Mucosa of gallbladder (tissue), 1 donor: Measurements from ENCODE around the gene AKR1D1. TPM values are rescaled to one million over a fixed set of nuclear protein-coding genes. Genes with fewer than 3 reads are reported as not detected.
"Not testable (repeated sequence)": the region's sequence is repeated elsewhere in the genome, so short reads cannot be mapped to it uniquely, and the experiment has no call there.

ENCODE experiments used
- DNase-seq: peaks from one replicate; pipeline ENCODE4 v3.0.0-alpha.2; 2020; ENCODE audit warnings: low spot score
- total RNA-seq: library from RNA; stranded (reverse); gene quantifications from one replicate; pipeline ENCODE4 v1.2.1, GENCODE V29; 2021
- donor health status: DM: no; HTN: no; CAD: no.

The AKR1D1 gene
- total RNA-seq, 1 donor from 2014 or later = 0.37 TPM

DNA sequence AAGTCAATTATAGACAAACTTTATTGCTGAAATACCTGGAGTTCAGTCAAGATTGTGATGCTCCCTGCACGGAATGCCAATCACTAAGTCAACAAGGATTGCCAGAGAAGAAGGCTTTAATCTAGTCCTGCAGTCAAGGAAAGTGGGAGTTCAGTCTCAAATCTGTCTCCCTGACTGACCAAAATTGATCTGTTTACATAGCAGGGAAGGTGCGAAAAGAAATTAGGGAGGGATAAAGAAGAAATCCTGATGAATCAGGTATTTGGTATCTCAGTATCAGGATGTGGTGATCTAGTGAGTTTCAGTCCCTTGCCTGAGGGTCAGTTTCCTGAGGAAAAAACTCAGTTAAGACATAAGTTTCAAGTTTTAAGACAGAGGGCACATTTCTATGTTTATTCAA lies 2.1 kb upstream of the AKR1D1 start:
- no peak for DNase-seq

DNA sequence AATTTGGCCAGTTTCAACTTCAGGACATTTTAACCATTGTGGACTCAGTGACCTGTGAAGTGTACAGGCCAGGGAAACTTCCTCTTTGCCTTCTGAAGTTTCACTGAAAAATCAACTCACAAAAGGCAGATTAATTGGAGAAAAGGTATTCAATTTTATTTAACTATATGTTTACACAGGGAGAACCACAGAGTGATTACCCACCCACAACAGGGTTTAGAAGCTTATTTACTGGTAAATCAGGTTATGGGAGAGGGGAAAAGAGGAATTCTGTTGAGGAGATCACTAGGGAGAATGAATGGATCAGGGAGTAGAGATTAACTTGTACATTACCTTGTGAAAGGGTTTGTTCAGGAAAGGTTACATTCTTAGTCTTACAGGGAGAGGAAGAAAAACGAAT lies 1.7 kb upstream of the AKR1D1 start:
- DNase-seq = no peak

DNA sequence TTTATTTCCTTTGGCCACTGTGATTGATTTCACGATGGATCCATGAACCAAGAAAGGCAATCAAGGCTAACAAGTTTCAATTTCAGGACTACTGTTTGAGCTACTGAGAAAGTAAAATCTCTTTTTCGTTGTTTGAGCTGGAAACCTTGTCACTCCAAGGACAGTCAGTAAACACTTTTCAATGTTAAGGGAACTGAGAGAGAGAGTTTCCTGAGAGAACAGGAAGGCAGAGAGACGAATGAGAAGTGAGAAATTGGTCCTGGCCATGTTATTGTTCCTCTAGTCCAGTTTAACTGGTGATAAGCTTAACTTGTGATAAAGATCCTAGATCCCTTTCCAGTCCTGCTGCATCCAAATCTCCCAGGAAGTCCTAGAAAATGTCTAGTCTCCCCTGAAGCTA lies 909 bp upstream of the AKR1D1 start:
- no peak for DNase-seq

DNA sequence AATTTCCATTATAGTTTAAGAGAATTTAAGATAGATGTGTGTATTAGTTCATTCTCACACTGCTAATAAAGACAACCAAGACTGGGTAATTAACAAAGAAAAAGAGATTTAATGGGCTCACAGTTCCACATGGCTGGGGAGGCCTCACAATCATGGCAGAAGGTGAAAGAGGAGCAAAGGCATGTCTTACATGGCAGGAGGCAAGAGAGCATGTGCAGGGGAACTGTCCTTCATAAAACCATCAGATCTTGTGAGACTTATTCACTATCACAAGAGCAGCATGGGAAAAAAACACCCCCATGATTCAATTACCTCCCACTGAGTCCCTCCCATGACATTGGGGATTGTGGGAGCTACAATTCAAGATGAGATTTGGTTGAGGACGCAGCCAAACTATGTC lies 473 bp upstream of the AKR1D1 start:
- not testable (repeated sequence) for DNase-seq

DNA sequence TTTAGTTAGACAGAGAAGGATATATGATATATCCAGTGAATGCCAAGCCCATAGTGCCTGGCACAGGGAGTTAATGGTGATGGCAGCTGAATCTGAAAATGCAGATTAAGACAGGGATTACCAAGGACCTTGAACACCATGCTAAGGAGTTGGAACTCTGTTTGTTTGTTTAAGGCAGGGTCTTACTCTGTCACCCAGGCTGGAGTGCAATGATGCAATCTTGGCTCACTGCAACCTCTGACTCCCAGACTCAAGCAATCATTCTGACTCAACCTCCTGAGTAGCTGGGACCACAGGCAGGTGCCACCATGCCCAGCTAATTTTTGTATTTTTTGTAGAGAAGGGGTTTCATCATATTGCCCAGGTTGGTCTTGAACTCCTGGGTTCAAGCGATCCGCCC lies 1.6 kb downstream of the AKR1D1 start:
- DNase-seq = no peak

DNA sequence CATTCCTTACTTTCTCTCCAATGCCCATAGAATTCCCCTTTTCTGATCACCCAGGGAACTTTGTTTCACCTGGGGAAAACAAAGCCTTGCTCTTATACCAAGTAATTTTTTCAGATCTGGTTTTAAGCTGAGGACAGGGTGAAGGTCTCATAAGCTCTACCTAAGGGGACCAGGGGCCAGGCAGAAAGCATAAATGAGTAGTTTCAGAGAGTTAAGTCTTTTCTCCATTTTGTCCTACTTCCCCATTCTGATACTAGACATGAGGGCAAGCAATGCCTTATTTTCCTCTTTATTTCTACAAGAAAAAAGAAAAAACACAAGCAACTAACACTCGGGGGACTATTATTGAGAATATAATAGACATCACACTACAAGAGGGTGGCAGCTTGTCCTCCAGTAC lies 2.9 kb downstream of the AKR1D1 start:
- DNase-seq = no peak

DNA sequence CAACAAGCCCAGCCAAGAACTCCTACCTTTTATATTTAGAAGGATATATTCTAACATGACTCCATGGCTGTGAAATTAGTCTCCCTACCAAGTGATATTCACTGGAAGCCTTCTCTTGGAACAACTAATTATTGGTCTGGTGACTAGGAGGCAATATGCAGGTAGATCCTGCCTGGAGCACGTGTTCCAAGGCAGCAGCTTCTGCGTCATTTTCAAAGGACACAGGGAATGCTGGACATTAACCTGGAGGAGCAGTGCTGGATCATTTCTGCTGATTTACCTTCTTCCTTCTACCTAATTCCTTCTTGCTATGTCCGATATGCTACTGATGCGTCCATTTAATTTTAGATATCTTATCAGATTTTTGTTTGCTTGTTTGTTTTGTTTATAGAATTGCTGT lies 5.6 kb downstream of the AKR1D1 start:
- DNase-seq = no peak

GRCh38 chr7:138083859-138084258 lies 7.6 kb downstream of the AKR1D1 start:
- no peak for DNase-seq

GRCh38 chr7:138086563-138087270 lies 10.5 kb downstream of the AKR1D1 start:
- DNase-seq = no peak

DNA sequence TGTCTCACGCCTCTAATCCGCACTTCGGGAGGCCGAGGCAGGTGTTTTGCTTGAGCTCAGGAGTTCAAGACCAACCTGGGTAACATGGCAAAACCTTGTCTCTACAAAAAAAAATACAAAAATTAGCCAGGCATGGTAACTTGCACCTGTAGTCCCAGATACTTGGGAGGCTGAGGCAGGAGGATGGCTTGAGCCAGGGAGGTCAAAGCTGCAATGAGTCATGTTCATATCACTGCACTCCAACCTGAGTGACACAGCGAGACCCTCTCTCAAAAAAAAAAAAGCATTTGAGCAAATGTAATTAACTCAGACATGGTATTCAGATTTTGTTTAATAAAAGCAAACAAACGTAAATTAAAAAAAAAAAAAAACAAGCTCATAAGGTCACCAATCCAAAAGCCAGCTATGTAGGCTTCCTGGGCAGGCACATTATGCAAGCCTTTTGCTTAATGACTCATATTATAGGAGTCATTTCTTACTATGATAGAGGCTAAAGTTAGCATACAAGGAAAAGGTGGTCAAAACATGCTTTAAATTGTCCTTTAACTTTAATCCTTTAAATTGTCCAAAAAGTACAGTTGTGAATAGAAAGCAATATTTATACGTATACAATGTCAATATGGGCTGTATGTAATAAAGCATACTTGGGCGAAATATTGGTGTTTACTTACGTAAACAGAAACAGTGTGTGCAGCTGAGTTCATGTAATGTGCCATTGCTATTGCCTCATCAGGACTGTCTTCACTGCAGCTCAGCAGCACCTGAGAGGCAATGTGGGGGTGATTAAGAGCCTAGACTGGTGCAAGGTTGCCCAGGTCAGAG lies 13.0 kb downstream of the AKR1D1 start:
- no peak for DNase-seq

DNA sequence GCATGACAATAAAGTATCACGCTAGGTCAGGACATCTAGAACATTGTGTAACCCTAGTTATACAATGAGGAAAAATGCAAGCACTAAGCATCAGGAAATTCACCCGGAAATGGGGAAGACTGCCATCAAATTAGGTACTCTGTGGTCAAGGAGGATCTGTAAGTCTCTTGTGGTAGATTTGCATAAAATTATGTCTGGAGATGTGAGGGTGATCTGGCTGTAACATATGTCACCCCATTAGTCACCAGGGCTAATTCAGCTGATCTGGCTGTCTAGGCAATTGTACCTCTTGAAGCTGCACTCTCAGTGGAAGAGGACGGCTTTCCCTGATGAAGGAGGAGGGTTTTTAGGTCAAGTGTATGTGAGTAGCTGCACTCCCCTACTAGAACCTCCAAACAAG lies 14.8 kb downstream of the AKR1D1 start:
- no peak for DNase-seq

DNA sequence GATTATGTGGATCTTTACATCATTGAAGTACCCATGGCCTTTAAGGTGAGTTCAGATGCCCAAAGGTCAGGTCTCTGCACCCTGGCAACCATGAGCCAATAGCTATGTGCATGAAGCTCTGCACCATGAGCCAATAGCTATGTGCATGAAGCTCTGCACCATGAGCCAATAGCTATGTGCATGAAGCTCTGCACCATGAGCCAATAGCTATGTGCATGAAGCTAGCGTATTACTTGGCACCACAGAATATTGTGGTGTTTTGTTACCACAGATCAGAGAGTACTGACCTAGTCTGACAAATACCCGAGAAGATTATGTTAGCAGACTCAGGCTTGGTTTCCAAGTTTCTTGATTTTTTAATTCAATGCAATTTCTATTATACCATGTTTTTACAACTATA lies 15.6 kb downstream of the AKR1D1 start:
- not testable (repeated sequence) for DNase-seq

DNA sequence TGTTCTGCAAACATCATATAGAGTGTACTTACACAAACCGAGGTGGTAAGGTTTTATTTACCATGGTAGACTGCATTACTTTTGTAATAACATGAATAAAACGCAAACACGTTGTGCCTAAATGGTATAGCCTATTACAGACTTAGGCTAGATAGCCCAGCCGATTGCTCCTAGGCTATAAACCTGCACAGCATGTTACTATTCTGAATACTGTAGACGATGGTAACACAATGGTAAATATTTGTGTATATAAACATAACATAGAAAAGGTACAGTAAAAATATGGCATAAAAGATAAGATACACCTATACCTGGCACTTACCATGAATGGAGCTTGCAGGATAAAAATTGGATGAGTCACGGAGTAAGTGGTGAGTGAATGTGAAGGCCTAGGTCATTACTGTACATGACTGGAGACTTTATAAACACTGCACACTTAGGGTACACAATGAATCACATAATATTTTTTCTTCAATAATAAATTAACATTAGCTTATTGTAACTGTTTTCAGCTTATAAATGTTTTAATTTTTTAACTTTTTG lies 16.3 kb downstream of the AKR1D1 start:
- DNase-seq = no peak

GRCh38 chr7:138095972-138096935 lies 20.0 kb downstream of the AKR1D1 start:
- DNase-seq = peak; percentile 68

GRCh38 chr7:138097064-138097741 lies 20.9 kb downstream of the AKR1D1 start:
- DNase-seq = peak; percentile 38

DNA sequence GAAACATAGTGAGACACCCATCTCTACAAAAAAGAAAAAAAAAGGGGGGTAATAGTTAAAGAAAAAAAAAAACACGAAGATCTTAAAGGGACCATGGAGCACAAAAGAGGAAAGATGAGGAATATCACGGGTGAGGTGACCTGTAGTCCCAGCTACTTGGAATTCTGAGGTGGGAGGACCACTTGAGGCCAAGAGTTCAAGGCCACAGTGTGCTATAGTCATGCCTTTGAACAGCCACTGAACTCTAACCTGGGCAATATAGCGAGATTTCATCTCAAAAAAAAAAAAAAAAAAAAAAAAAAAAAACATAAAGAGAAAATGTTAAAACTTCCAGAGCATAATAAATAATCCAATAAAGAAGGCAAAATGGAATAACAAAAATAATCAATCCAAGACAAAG lies 23.6 kb downstream of the AKR1D1 start:
- DNase-seq = no peak

DNA sequence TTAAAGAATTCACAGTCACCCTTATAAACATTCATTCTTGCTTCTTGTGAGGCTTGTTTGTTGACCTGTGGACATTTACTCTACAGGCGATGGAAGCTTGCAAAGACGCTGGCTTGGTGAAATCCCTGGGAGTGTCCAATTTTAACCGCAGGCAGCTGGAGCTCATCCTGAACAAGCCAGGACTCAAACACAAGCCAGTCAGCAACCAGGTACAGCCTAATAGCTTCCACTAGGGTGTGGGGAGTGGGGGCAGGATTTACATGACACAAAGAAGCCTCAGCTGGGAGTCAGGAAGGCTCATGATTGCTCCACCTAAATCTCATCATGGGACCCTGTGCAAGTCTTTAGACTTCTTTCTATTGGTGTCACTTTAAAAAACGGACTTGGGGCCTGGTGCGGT lies 29.0 kb downstream of the AKR1D1 start:
- no peak for DNase-seq

- no peak for DNase-seq
Observed at GRCh38 chr7:138115047-138115446, 38.8 kb downstream of the AKR1D1 start.

DNA sequence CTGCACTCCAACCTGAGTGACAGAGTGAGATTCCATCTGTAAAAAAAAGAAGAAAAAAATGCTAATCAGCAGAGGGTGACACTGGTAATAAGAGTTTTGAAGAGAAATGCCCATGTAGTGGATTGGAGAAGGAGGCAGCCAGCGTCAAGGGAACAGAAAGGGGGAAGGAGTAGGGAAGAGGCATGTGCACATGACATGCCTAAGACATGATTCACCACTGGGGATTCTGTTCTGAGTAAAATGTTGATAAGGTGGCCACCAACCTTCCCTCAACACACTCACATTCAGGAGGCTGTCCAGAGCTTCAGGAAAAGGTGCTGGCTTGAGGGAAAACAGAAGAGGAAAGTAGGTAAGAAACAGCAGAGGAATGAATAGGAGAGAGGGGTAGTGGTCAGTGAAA lies 39.9 kb downstream of the AKR1D1 start:
- no peak for DNase-seq

- DNase-seq = no peak
Observed at GRCh38 chr7:138116892-138117291, 40.6 kb downstream of the AKR1D1 start.

GRCh38 chr7:138120140-138120827 lies 44.0 kb downstream of the AKR1D1 start:
- no peak for DNase-seq
